ENCODE measurements around the gene ATOX1. TPM values are rescaled to one million over a fixed set of nuclear protein-coding genes. Genes with fewer than 3 reads are reported as not detected.
A peak's percentile ranks its signal among the peaks of the same experiment; 100 is the strongest.

ATOX1 gene
- total RNA-seq, 4 donors from 2014 or later: 56.0 to 109 (median 74.5) TPM

DNA sequence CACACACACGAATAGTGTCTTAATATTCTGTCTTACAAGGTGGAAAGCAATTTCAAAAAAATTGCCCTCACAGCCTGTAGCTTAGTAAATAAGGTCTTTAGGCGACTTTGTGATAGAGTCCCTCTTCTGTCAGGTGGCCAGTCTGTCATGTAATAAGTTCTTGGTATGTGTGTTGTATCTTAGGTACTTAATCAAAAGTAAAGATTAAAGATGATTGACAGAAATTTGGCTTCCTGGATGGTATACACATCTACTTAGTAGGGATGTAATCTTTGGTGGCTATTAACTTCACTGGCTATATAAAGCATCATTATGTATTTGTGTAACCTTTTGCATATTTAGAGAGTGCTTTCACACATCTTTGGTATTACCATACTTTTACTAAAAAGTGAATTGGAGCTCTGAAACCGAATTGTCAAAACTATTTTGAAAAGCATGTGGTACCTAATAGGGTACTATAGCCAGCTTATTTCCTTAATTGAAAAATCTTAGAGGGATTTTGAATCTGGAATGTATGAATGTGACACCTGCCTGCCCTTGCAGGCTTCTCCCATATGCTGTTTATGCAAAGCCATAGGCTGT lies 16.7 kb upstream of the ATOX1 start:
- Histone ChIP-seq H3K27ac (peak overlapping the region in 2 of 4 donors; percentile 15 to 26), H3K36me3 (peaks cover 0 to 22% (median 0%) of the 10 kb centered on the region in 3 donors), H3K27me3 (no peaks in the 10 kb centered on the region), H3K4me3 (peak overlapping the region in 1 of 4 donors; percentile 21), H3K4me1 (peaks cover 4 to 84% (median 31%) of the 10 kb centered on the region in 3 donors), H3K9me3 (no peaks in the 10 kb centered on the region)
- DNase-seq: no peak
- TF ChIP-seq, protein P1, sequence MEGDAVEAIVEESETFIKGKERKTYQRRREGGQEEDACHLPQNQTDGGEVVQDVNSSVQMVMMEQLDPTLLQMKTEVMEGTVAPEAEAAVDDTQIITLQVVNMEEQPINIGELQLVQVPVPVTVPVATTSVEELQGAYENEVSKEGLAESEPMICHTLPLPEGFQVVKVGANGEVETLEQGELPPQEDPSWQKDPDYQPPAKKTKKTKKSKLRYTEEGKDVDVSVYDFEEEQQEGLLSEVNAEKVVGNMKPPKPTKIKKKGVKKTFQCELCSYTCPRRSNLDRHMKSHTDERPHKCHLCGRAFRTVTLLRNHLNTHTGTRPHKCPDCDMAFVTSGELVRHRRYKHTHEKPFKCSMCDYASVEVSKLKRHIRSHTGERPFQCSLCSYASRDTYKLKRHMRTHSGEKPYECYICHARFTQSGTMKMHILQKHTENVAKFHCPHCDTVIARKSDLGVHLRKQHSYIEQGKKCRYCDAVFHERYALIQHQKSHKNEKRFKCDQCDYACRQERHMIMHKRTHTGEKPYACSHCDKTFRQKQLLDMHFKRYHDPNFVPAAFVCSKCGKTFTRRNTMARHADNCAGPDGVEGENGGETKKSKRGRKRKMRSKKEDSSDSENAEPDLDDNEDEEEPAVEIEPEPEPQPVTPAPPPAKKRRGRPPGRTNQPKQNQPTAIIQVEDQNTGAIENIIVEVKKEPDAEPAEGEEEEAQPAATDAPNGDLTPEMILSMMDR (IDR thresholded peaks at IDR 0.05): no peak
- no peak for TF ChIP-seq POLR2A (IDR thresholded peaks at IDR 0.05)
- 19 to 30% methylated on average over 3 of the region's 3 CpGs for WGBS, 2 donors
- intact Hi-C loops (cut with DNase I): no loop called here

DNA sequence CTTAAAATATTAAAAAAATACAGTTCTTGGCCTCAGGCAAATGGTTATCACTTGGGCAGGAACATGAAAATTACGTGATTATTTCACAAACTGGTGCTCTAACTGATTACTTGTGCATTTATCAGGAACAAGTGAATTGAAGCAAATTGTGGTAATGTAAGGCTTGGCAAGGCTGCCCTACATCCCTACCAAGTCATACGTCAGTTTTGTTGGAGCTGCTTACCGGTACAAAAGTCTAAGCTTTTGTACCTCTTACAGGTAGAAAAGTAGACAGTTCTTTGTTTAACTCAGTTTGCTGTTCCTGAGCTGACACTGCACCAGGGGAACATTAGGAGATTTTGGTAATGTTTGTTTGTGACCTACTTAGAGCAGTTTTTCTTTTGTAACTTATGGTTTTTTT lies 15.5 kb upstream of the ATOX1 start:
- Histone ChIP-seq H3K27me3 (no peaks in the 10 kb centered on the region), H3K27ac (peak overlapping the region in 3 of 4 donors; percentile 49 to 94 (median 92)), H3K4me3 (peak overlapping the region; percentile 82 to 90 (median 89)), H3K36me3 (peaks cover 0 to 18% (median 0%) of the 10 kb centered on the region in 3 donors), H3K9me3 (no peaks in the 10 kb centered on the region), H3K4me1 (peaks cover 4 to 79% (median 32%) of the 10 kb centered on the region in 3 donors)
- DNase-seq: no peak
- intact Hi-C loops (cut with DNase I): no loop called here
- 0 to 4% methylated on average over 3 of the region's 3 CpGs for WGBS, 2 donors
- TF ChIP-seq, protein P1 (IDR thresholded peaks at IDR 0.05): no peak
- no peak for TF ChIP-seq POLR2A (IDR thresholded peaks at IDR 0.05)

DNA sequence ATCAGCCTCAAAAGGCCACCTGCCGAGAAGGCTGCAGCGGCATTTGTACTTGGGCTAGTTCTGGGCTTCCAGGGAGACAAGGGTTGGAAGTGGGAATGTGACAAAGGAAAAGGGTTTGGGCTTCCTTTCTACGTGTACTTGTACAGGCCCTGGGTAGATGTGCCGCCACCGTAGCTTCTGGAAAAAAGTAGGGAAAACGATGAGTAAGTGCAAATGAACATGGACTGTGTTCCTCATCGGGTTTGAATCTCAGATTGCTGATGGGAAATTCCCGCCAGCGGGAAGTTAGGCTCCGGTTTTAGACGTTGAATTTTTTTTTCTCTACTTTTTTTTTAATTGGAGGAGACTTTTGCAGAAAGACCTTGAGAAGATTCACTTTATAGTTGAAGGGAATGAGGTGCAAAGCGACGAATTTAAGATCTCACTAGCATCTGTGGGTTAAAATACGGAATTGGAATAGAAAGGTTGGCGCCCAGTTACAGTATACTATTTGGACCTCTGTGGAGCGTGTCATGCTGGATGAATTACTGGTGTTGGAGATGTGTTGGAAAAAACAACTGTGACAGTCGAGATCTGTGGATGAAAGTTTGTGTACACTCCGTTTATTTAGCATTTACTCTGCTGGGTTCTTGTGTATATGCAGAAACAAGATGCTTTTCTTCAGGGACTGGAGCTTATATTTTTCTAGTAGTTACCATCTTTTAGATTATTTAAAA lies 14.6 kb upstream of the ATOX1 start:
- H3K9me3 ChIP-seq: no peaks in the 10 kb centered on the region
- peaks cover 0 to 9% (median 0%) of the 10 kb centered on the region in 3 donors for H3K36me3 ChIP-seq
- TF ChIP-seq POLR2A (IDR thresholded peaks at IDR 0.05): no peak
- TF ChIP-seq, protein P1 (IDR thresholded peaks at IDR 0.05): no peak
- no peak for DNase-seq
- 0 to 1% methylated on average over 16 to 18 of the region's 18 CpGs for WGBS, 2 donors
- peaks cover 0 to 70% (median 27%) of the 10 kb centered on the region in 3 donors for H3K4me1 ChIP-seq
- intact Hi-C loops (cut with DNase I): no loop called here
- no peaks in the 10 kb centered on the region for H3K27me3 ChIP-seq
- peak overlapping the region; percentile 92 to 96 (median 94) for H3K27ac ChIP-seq
- H3K4me3 ChIP-seq: peak overlapping the region; percentile 82 to 90 (median 89)

DNA sequence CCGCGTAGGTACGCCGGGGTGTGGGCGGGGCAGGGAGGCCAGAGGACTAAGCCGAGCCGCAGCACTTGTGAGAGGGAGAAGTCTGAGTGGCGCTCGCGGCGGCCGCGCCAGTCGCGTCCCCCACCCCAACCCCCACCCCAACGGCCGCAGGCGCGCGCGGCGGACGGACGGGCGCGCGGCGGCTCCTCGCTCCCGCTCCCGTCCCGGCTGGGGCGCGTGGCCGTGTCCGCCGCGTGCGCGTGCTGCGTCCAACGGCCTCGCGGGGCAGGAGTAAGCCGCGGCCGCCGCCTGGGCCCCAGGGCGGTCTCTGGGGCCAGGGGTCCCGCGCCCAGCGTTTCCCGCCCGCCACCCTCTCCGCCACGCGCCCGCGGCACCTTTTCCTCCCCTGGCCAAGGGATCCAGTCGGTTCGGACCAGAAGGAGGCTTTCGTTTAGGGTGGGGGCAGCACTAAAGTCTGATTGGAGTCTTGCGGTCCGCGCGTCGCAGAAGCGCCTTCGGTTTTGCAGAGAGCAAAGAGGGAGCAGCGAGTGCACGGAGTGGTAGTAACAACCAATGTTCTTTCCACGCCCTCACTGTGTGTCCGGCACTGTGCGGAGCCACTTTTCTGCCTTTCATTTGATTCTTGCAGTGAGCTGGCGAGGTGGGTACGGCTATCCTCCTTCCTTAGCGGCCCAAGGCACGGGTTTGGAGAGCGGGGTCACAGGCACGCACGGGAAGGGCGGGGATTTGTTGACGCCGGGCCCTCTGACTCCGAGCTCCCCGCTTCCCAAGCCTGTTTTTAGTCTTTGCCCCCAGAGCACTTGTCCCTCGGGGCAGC lies 13.8 kb upstream of the ATOX1 start:
- no peak for DNase-seq
- TF ChIP-seq, protein P1 (IDR thresholded peaks at IDR 0.05): no peak
- TF ChIP-seq POLR2A (IDR thresholded peaks at IDR 0.05): no peak
- intact Hi-C loops (cut with DNase I): no loop called here
- H3K4me1 ChIP-seq: peaks cover 0 to 62% (median 23%) of the 10 kb centered on the region in 3 donors
- peak overlapping the region; percentile 92 to 96 (median 94) for H3K27ac ChIP-seq
- peak overlapping the region; percentile 82 to 90 (median 89) for H3K4me3 ChIP-seq
- peaks cover 0 to 1% (median 0%) of the 10 kb centered on the region in 3 donors for H3K36me3 ChIP-seq
- 0% methylated on average over 9 to 11 of the region's 87 CpGs for whole genome bisulfite sequencing, 2 donors
- H3K9me3 ChIP-seq: no peaks in the 10 kb centered on the region
- H3K27me3 ChIP-seq: no peaks in the 10 kb centered on the region

Data from esophagus squamous epithelium (tissue), 5 donors.